HG03432 (cell line): Measurements from ENCODE around the gene DCAF12.
A peak's percentile ranks its signal among the peaks of the same experiment; 100 is the strongest.
"Not testable (repeated sequence)": the region's sequence is repeated elsewhere in the genome, so short reads cannot be mapped to it uniquely, and the experiment has no call there.

Experiments
- ATAC-seq: cut with Tn5 transposase; IDR thresholded peaks from one replicate; pipeline ENCODE4 v1.9.1; 2021; ENCODE audit warnings: mild to moderate bottlenecking, moderate library complexity; ENCODE audit not compliant: unreplicated experiment

Gene DCAF12

GRCh38 chr9:34126207-34127034, at the start of gene DCAF12:
DCAF12 (minus strand) TSS chr9:34126698; CDS start chr9:34126431, 267 bp downstream.
- peak; percentile 89 for ATAC-seq

- no peak for ATAC-seq
Measured at GRCh38 chr9:34176089-34176488, 49.6 kb upstream of the DCAF12 start.

GRCh38 chr9:34171753-34172535, 45.4 kb upstream of the DCAF12 start:
- peak; percentile 49 for ATAC-seq

GRCh38 chr9:34170237-34170991, 43.9 kb upstream of the DCAF12 start:
- no peak for ATAC-seq

DNA sequence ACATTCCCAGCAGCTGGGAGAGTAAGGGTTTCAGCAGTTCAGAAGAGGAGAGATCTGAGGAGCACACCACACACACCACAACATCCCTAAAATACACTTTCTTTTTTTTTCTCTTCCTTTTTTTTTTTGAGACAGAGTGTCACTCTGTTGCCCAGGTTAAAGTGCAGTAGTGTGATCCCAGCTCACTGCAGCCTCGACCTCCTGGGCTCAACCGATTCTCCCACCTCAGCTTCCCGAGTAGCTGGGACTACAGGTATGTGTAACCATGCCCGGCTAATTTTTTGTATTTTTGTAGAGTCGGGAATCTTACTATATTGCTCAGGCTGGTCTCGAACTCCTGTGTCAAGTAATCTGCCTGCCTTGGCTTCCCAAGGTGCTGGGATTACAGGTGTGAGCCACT, 42.6 kb upstream of the DCAF12 start:
- ATAC-seq: no peak

DNA sequence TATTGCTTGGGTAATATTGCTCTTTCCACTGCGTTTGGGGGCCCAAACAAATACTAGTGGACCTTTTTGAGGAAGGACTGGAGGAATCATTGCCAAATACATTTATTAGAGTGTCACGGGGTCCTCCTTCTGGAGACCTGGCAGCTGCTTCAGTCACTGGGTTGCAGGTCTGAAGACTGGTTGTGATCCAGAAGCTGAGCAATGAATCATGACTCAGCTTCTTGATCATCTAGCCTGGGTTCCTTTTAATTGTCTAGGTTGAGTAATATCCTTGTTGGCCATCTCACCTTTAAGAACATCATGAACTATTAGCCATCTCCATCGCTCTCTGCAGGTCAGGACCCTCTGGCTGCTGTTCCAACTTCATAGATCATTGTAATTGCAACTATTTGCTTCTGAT, 36.9 kb upstream of the DCAF12 start:
- no peak for ATAC-seq

GRCh38 chr9:34158362-34158869, 31.9 kb upstream of the DCAF12 start:
- no peak for ATAC-seq

- no peak for ATAC-seq
Measured at GRCh38 chr9:34157898-34158297, 31.4 kb upstream of the DCAF12 start.

GRCh38 chr9:34157318-34157717, 30.8 kb upstream of the DCAF12 start:
- no peak for ATAC-seq

- ATAC-seq: no peak
Measured at GRCh38 chr9:34154057-34154456, 27.6 kb upstream of the DCAF12 start.

DNA sequence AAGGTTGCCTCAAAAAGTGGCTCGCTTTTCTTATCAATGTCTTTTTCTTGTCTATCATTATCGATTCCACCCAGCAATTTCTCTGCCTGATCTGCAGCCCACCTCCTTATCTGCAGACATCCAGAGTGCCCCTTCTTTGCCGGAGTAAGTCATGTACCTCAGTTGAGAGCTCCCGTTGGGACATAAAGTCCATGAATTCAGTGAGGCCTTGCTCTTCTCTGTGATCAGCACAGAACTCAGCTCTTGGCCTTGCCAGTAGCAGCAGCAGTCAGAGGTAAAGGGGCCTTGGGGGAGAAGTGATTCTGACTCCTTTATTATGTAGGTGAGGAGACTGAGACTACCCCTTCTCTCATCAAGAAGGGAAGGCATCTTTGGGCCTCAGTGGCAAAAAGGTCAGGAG, 24.9 kb upstream of the DCAF12 start:
- ATAC-seq: no peak

GRCh38 chr9:34145165-34145564, 18.7 kb upstream of the DCAF12 start:
- no peak for ATAC-seq

- ATAC-seq: no peak
Measured at GRCh38 chr9:34143116-34143515, 16.6 kb upstream of the DCAF12 start.

DNA sequence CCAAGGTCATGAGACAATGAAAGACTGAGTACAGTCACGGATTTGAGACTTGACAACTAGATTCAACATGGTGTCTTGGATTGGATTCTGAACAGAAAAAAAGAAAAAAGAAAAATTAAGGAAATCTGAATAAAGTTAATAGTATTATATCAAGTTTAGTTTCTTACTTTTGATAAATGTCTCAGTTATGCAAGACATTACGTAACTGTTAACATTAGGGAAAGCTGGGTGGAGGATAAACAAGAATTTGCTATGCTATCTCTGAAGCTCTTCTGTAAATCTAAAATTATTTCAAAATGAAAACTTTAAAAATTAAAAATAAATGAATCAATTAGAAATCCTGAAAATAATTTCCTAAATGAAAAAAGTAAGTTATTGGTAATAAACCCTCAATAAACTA, 14.4 kb upstream of the DCAF12 start:
- ATAC-seq: no peak

DNA sequence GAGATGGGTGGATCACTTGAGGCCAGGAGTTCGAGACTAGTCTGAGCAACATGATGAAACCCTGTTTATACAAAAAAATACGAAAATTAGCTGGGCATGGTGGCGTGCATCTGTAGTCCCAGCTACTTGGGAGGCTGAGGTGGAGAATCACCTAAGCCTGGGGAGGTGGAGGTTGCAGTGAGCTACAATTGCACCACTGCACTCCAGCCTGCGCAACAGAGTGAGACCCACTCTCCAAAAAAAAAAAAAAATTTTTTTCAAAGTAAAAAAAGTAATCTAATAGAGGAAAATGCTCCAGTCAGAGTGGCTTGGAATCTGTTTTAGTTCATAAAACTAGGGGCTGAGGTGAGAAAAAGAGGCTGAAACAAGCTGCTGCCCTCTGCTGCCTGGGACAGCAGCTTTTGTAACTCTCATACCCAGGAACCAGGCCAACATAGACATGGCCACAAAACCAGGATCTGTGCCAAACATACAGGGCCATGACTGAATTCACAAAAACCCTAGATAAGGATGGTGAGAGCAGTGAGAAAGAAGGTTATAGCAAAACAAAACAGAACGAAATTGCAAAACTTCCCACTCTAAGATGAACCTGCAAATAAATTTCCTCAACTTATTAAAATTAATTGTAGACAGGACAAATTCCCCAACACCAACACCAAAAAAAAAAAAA, 13.1 kb upstream of the DCAF12 start:
- ATAC-seq: no peak

DNA sequence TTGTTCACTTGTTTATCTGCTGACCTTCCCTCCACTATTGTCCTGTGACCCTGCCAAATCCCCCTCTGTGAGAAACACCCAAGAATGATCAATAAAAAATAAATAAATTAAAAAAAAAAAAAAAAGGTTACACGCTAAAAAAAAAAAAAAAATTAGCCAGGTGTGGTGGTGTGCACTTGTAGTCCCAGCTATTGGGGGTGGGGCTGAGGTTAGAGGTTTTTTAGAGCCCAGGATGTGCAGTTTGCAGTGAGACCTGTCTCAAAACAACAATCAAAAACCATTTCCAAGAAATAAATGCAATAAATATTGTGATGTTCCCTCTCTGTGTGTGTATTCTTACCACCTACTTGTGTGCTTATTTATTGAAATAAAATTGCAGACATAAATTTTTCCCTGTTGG, 12.1 kb upstream of the DCAF12 start:
- not testable (repeated sequence) for ATAC-seq

DNA sequence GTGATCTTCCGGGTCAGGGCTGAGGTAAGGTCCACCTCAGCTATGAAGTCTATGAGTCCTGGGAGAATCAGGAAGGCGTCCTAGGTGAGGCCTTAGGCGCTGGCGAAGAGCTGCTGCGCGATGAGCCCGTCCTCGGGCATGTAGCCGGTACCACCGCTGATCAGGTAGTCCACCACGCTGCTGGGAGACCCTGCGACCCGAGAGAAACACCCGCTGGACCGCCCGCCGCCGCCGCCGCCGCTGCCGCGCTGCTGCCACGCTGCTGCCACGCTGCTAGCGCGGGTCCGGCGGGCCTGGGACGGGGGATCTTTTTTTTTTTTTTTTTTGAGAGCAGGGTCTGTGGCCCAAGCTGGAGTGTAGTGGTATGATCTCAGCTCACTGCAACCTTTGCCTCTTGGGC, 8.0 kb upstream of the DCAF12 start:
- no peak for ATAC-seq

DNA sequence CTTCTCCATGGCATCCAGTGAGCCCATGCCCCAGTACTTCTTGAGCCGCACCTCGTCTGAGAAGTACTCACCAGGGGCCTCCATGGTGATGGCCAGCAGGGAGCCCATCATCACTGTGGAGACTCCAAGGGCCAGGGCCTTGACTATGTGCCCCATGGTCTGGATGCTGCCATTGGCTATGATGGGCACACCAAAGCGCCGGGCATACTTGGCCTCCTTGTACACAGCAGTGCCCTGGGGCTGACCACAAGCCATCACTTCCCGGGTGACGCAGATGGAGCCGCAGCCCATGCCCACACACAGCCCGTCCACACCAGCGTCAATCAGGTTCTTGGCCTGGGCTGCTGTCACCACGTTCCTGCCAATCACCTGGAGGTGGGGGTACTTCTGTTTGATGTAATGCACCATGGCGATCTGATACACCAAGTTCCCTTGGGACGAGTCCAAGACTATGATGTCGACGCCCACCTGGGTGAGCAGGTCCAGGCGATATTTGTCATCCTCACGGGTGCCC, 7.0 kb upstream of the DCAF12 start:
- ATAC-seq: no peak

GRCh38 chr9:34131571-34131970, 5.1 kb upstream of the DCAF12 start:
- no peak for ATAC-seq
